Keratinocyte (primary cell): Measurements from ENCODE around the gene THOP1.

Experiments
- EZH2 ChIP-seq: IDR thresholded peaks from one replicate; pipeline ENCODE4 v1.6.1; 2012; ENCODE audit warnings: inconsistent platforms, mild to moderate bottlenecking, low read length, moderate library complexity
- TF ChIP-seq, protein P1 (sequence below), 3 experiments: IDR thresholded peaks in 1 of 3; conservative IDR thresholded peaks in 1 of 3; optimal IDR thresholded peaks in 1 of 3; 2 replicates in 2 of 3; 3 replicates in 1 of 3; pipeline versions ENCODE3 to v1.5.1; 2011; ENCODE audit warnings: low read length in 3 of 3, mild to moderate bottlenecking in 3 of 3, moderate library complexity in 2 of 3, control low read depth in 1 of 3, inconsistent platforms in 1 of 3; ENCODE audit not compliant: insufficient read depth in 2 of 3; ENCODE audit errors: extremely low read depth in 1 of 3

DNA sequence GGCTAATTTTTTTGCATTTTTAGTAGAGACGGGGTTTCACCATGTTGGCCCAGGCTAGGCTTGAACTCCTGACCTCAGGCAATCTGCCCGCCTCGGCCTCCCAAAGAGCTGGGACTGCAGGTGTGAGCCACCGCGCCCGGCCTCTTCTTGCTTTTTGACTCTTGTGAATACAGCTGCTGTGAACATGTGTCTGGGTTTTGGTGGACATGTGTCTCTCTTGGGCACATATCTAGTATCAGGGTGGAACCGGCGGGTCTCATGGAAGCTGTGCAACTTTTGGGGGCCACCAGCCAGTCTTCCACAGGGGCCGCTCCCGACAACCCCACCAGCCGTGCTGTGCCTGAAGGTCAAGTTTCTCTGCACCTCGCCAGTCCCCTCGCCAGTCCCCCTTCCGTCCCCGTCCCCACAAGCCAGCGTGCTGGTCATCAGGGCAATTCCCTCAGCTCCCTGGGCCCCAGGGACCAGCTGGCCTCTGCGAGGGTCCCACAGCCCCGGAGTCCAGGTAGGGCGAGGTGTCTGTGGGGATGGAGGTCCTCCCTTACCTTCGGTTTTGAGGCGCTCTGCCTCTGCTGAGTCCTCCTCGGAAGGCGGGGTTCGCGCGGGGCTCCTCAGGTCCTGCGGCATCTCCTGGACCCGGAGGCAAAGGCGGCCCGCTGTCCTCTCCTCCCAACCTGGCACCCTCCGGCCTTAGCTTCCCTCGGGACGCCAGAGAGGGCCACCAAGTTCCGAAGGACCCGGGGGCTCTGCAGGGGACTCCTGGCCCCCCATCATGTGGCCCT, 18.5 kb upstream of the THOP1 start:
- TF ChIP-seq, protein P1, sequence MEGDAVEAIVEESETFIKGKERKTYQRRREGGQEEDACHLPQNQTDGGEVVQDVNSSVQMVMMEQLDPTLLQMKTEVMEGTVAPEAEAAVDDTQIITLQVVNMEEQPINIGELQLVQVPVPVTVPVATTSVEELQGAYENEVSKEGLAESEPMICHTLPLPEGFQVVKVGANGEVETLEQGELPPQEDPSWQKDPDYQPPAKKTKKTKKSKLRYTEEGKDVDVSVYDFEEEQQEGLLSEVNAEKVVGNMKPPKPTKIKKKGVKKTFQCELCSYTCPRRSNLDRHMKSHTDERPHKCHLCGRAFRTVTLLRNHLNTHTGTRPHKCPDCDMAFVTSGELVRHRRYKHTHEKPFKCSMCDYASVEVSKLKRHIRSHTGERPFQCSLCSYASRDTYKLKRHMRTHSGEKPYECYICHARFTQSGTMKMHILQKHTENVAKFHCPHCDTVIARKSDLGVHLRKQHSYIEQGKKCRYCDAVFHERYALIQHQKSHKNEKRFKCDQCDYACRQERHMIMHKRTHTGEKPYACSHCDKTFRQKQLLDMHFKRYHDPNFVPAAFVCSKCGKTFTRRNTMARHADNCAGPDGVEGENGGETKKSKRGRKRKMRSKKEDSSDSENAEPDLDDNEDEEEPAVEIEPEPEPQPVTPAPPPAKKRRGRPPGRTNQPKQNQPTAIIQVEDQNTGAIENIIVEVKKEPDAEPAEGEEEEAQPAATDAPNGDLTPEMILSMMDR (optimal IDR thresholded peaks at IDR 0.05 in 1 of 3, IDR thresholded peaks at IDR 0.05 in 1 of 3, conservative IDR thresholded peaks at IDR 0.05 in 1 of 3; ENCODE audit: extremely low read depth in 1 of 3, insufficient read depth in 2 of 3, low read length in 3 of 3): no peak
- no peak for TF ChIP-seq EZH2
